Measurements from ENCODE around the gene KCNA5. TPM values are rescaled to one million over a fixed set of nuclear protein-coding genes. Genes with fewer than 3 reads are reported as not detected.

The KCNA5 gene
- total and polyA plus RNA-seq, 2 of the 13 experiments (the other 11 are each of a cell fraction or from before 2014, with no cell fraction given): not detected

DNA sequence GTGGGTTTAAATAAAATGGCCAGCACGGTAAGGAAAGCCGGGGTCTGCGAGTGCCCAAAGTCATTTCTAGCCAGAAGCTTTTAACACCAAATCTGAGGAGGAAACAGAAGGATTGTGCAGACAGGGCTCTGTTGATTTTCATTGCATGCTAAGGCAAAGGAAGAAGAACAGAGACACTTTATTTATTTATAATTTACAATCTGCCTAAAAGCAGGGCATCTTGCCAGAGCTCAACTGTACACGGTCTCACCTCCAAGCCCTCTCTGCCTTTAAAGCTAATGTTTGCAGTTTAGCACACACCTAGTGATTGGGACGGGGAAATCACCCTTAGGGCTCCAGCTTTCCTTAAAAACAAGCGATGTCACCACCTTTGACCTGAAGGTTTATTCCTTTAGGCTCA is 4.0 kb downstream of the KCNA5 start:
- DNase-seq (ENCODE audit: low spot score) (no peak), FAIRE-seq (no peak), ATAC-seq (no peak)
- Histone ChIP-seq H3K4me2 (ENCODE audit: low read depth, low read length) (no peak overlapping the region), H4K20me1 (ENCODE audit: insufficient read depth, low read length) (no peaks in the 10 kb centered on the region), H2AFZ (ENCODE audit: low read length) (no peak overlapping the region), H3K4me3 (replicated peaks in 1 of 3; ENCODE audit: insufficient read depth in 1 of 3, low read depth in 2 of 3, low read length in 3 of 3) (no peak overlapping the region), H3K27me3 (ENCODE audit: control insufficient read depth in 1 of 2, insufficient read depth in 2 of 2, low read length in 2 of 2) (peaks cover 1 to 26% of the 10 kb centered on the region in 2 experiments; a peak in 3 of 5 replicates), H3K4me1 (ENCODE audit: insufficient read depth, low read length) (peaks cover 13% of the 10 kb centered on the region), H3K79me2 (ENCODE audit: insufficient read depth, low read length) (no peaks in the 10 kb centered on the region), H3K9ac (ENCODE audit: insufficient read depth, low read depth, low read length) (no peak overlapping the region), H3K36me3 (replicated peaks in 1 of 2; ENCODE audit: control insufficient read depth in 1 of 2, insufficient read depth in 2 of 2, low read length in 2 of 2) (no peaks in the 10 kb centered on the region), H3K9me3 (ENCODE audit: low read length) (no peaks in the 10 kb centered on the region), H3K27ac (ENCODE audit: extremely low read length, insufficient read depth, low read length) (no peak overlapping the region)
- intact Hi-C loops (cut with micrococcal nuclease; ENCODE audit: unreplicated experiment) (no loop called here), in situ Hi-C loops (cut with HindIII; ENCODE audit: extremely low pct_ligation_motif_present, low pct_unique_long_range_greater_than_20kb) (no loop called here)
- WGBS (ENCODE audit: low lambda C conversion rate): 0% methylated on average over 6 of the region's 6 CpGs
- POLR2A ChIA-PET: no interaction called here
- BruUV-seq (replicated peaks): no TSS peak
- CTCF ChIA-PET (ENCODE audit: low intra/inter-chr PET ratio, low total read pairs): no interaction called here
- TF ChIP-seq ZNF160 (CRISPR knock-in tag; IDR thresholded peaks at IDR 0.05) (no peak), GPN1 (CRISPR knock-in tag; IDR thresholded peaks at IDR 0.05; ENCODE audit: borderline replicate concordance) (no peak), ARHGAP35 (CRISPR knock-in tag; IDR thresholded peaks at IDR 0.05; ENCODE audit: borderline replicate concordance) (no peak), RERE (CRISPR knock-in tag; IDR thresholded peaks at IDR 0.05; ENCODE audit: low read depth) (no peak), ZNF646 (CRISPR knock-in tag; IDR thresholded peaks at IDR 0.05) (no peak), POLR2G (IDR thresholded peaks at IDR 0.05; ENCODE audit: low read depth, low read length) (no peak), MIER3 (CRISPR knock-in tag; IDR thresholded peaks at IDR 0.05; ENCODE audit: borderline replicate concordance) (no peak), POLR2A (IDR thresholded peaks at IDR 0.05; ENCODE audit: insufficient read depth in 1 of 2, low read depth in 2 of 2, low read length in 2 of 2) (no peak)
- TF ChIP-seq, protein P1, sequence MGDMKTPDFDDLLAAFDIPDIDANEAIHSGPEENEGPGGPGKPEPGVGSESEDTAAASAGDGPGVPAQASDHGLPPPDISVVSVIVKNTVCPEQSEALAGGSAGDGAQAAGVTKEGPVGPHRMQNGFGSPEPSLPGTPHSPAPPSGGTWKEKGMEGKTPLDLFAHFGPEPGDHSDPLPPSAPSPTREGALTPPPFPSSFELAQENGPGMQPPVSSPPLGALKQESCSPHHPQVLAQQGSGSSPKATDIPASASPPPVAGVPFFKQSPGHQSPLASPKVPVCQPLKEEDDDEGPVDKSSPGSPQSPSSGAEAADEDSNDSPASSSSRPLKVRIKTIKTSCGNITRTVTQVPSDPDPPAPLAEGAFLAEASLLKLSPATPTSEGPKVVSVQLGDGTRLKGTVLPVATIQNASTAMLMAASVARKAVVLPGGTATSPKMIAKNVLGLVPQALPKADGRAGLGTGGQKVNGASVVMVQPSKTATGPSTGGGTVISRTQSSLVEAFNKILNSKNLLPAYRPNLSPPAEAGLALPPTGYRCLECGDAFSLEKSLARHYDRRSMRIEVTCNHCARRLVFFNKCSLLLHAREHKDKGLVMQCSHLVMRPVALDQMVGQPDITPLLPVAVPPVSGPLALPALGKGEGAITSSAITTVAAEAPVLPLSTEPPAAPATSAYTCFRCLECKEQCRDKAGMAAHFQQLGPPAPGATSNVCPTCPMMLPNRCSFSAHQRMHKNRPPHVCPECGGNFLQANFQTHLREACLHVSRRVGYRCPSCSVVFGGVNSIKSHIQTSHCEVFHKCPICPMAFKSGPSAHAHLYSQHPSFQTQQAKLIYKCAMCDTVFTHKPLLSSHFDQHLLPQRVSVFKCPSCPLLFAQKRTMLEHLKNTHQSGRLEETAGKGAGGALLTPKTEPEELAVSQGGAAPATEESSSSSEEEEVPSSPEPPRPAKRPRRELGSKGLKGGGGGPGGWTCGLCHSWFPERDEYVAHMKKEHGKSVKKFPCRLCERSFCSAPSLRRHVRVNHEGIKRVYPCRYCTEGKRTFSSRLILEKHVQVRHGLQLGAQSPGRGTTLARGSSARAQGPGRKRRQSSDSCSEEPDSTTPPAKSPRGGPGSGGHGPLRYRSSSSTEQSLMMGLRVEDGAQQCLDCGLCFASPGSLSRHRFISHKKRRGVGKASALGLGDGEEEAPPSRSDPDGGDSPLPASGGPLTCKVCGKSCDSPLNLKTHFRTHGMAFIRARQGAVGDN (CRISPR knock-in tag; IDR thresholded peaks at IDR 0.05): no peak

All from HepG2 (cell line).